ENCODE results near the gene CDK5R1.

The CDK5R1 gene

GRCh38 chr17:32475258-32475657, 11.5 kb upstream of the CDK5R1 start:
- no peak for DNase-seq

- no peak for DNase-seq
Observed at GRCh38 chr17:32477220-32477619, 9.6 kb upstream of the CDK5R1 start.

- DNase-seq = no peak
Observed at GRCh38 chr17:32479074-32479617, 7.6 kb upstream of the CDK5R1 start.

GRCh38 chr17:32481193-32481592, 5.6 kb upstream of the CDK5R1 start:
- DNase-seq = no peak

GRCh38 chr17:32482568-32483320, 4.0 kb upstream of the CDK5R1 start:
- no peak for DNase-seq

GRCh38 chr17:32483451-32484019, 3.3 kb upstream of the CDK5R1 start:
- peak; percentile 79 for DNase-seq

- no peak for DNase-seq
Observed at GRCh38 chr17:32484041-32484461, 2.7 kb upstream of the CDK5R1 start.

GRCh38 chr17:32484628-32485027, 2.2 kb upstream of the CDK5R1 start:
- DNase-seq = no peak

- DNase-seq = no peak
Observed at GRCh38 chr17:32485261-32486110, 1.3 kb upstream of the CDK5R1 start.

GRCh38 chr17:32486111-32486700, 587 bp upstream of the CDK5R1 start:
- no peak for DNase-seq

GRCh38 chr17:32487473-32488176, 832 bp downstream of the CDK5R1 start:
- no peak for DNase-seq

GRCh38 chr17:32488177-32488542, 1.4 kb downstream of the CDK5R1 start:
- no peak for DNase-seq

- DNase-seq = no peak
Observed at GRCh38 chr17:32488604-32489180, 1.9 kb downstream of the CDK5R1 start.

- no peak for DNase-seq
Observed at GRCh38 chr17:32489320-32490100, 2.7 kb downstream of the CDK5R1 start.

- DNase-seq = no peak
Observed at GRCh38 chr17:32490101-32490482, 3.3 kb downstream of the CDK5R1 start.

GRCh38 chr17:32491371-32492263, 4.8 kb downstream of the CDK5R1 start:
- DNase-seq = no peak

GRCh38 chr17:32492264-32492589, 5.4 kb downstream of the CDK5R1 start:
- no peak for DNase-seq

GRCh38 chr17:32492648-32493289, 6.0 kb downstream of the CDK5R1 start:
- DNase-seq = no peak

GRCh38 chr17:32493571-32493970, 6.8 kb downstream of the CDK5R1 start:
- no peak for DNase-seq

- no peak for DNase-seq
Observed at GRCh38 chr17:32493976-32494513, 7.3 kb downstream of the CDK5R1 start.
